Measurements from ENCODE around the gene CARD8.
"Not testable (repeated sequence)": the region's sequence is repeated elsewhere in the genome, so short reads cannot be mapped to it uniquely, and the experiment has no call there.

Gene CARD8

GRCh38 chr19:48258350-48258749 lies 2.6 kb upstream of the CARD8 start:
- no peak for DNase-seq

GRCh38 chr19:48254529-48254970 lies 1.2 kb downstream of the CARD8 start:
- DNase-seq = no peak

DNA sequence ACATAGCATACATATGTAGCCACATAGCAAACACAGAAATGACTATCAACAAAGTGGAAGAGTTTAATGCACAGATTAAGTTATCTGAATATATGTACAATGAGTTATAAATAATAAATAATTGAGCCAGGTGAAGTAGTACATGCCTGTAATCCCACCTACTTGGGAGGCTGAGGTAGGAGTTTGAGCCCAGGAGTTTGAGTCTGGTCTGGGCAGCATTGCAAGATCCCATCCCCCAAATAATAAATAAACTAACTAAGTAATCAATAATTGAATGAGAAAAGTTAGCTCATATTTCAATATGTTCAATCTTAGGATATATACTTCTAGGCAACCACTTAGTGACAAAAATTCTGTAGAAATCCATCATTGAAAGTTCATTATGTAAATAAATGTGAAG lies 1.7 kb downstream of the CARD8 start:
- DNase-seq = no peak

DNA sequence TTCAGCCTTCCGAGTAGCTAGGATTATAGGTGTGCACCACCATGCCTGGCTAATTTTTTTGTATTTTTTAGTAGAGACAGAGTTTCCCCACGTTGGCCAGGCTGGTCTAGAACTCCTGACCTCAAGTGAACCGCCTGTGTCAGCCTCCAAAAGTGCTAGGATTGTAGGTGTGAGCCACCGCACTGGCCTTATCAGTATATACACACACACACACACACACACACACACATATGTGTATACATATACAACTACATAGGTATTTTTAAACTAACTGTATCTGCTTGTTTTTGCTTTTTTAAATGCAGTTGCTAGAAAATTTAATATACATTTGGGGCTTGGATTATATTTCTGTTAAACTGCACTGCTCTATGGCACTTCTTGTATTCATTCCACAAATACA lies 3.1 kb downstream of the CARD8 start:
- DNase-seq = no peak

DNA sequence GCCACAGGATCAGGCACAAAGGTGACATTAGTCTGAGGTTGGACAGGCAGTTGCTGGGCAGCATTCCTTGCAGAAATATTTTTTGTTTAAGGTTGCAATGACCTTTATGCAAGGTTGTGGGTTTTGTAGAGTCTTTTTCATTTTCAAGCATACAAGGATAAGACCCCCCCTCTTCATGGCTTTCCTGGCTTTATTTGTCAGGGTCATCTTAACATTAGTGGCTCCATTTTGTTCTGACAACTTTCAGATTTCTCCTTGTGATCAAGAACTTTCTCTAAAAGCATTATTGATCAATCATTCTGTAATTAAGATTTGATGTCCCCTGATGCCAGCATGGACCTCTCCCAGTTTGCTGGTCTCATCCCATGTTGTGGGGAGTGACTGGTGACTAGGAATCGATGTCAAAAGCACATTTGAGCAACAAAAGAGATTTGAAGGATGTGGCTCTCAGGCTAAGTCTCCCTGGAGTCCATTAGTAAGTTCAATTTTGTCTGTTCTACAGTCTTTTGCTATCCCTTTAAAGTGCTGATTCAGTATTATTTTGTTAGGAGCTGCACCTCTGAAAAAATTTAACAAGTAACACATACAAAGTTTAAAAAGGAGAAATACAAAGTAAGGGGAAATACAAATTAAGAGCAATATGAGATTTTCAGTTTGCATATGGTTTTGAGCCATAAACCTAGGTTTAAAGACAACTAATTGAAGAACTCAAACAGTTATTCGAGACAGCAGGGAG lies 5.3 kb downstream of the CARD8 start:
- no peak for DNase-seq

DNA sequence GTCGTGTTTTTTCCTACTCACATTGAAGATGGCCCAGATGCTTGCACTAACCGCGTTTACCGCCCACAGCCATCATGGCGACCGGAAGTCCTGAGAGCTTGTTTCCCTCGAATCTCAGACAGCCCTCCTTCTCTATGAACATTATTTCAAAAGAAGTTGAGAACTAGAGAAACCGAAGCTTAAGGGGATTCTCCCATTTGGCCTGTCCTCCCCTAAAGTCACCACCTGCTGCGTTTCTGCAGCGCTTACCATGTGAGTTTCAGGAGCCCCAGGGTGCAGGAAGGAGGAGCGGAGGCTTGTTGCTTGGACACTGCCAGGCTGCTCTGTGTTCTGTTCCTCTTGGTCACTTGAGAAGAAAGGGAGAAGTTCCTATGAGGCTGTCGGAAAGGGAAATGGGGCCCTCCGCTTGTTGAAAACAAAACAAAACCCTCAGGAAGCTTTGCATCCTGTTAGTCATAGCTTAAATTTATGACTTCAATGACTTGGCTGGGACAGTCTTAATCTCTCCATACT lies 6.2 kb downstream of the CARD8 start:
- peak; percentile 56 for DNase-seq

GRCh38 chr19:48248081-48248833 lies 7.5 kb downstream of the CARD8 start:
- DNase-seq = no peak

DNA sequence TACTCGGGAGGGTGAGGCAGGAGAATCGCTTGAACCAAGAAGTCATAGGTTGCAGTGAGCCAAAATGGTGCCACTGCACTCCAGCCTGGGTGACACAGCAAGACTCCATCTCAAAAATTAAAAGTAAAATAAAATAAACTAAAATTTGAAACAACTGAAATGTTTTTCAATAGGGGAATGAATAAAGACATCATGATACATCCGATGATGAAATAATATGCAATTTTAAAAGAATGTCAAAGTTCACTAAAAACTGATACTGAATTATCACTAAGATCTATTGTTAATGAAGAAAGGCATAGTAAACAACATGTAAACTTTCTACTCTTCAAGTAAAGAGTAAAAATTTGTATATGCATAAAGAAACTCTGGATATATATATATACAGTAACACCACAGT lies 8.5 kb downstream of the CARD8 start:
- no peak for DNase-seq

DNA sequence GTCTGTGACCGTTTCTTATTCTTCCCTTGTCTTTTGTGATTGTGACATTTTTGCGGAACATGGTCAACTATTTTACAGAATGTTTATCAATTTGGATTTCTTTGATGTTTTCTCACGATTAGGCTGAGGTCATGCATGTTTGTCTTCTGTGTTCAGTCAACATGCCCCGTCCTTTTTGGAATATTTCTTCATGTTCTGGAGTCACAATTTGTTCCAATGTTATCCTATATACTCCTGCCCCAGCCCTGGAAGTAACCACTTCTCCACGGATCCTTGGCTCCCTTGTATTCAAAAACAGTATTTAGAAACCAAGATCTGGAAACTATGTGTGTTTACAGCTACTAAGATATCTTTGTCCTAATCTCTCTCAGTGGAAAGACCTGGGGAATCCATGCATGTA lies 9.6 kb downstream of the CARD8 start:
- no peak for DNase-seq

- no peak for DNase-seq
Observed at GRCh38 chr19:48244281-48244680, 11.4 kb downstream of the CARD8 start.

- not testable (repeated sequence) for DNase-seq
Observed at GRCh38 chr19:48241771-48242170, 13.9 kb downstream of the CARD8 start.

DNA sequence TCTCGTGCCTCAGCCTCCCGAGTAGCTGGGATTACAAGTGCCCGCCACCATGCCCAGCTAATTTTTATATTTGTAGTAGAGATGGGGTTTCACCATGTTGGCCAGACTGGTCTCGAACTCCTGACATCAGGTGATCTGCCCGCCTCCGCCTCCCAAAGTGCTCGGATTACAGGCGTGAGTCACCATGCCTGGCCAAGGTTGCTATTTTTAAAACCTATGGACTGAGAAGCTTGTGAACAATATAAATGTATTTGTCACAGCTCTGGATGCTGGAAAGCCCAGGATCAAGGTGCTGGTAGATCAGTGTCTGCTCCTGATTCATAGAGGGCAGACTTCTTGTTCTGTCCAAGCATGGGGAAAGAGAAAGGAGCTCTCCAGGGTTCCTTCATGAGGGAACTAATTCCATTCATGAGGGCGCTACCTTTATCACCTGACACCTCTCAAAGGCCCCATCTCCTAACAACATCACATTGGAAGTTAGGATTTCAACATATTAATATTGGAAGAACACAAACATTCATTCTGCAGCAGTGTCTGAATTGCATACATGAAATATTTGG lies 16.1 kb downstream of the CARD8 start:
- DNase-seq = no peak

DNA sequence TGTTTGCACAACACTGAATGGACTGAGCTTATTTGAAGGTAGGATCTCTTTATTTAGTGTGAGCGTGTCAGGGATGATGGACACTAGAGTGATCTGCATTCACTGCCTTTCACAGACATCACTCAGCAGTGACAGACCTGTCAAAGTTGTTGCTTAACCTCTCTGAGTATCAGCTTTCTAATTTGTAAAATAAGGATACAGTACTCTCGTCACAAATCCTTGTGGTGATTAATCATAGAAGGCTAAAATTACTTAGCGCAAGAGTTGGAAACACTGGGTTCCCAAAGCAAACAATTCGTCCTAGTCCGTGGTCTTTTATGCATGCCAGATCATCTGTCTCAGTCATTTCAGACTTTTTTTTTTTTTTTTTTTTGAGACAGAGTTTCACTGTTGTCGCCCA lies 16.6 kb downstream of the CARD8 start:
- DNase-seq = no peak

- DNase-seq = no peak
Observed at GRCh38 chr19:48237057-48237456, 18.7 kb downstream of the CARD8 start.

DNA sequence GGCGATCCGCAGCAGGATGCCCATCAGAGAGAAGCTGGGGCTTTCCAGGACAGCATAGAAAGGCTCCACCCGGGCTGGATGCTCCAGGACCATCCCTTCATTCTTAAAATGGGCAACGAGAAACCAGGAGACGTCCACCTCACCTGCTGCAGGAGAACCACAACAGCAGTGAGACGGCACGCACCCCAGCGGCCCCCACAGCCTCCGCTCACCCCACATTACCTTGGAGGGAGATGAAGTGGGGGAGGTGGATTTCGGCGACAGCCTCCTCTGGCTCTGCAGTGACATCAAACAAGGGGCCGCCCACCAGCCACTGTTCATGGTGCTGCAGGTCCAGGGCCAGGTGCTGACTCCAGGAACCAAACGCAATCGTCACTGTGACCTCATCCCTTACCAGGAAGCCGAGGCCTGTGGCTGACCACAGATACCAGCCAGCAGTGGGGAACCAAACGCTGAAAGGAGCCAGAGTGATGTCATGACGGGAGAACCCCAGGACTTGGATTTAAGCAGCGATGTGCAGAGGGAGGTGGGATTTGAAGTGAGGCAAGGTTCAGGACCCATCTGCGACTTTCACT lies 25.1 kb downstream of the CARD8 start:
- no peak for DNase-seq

- DNase-seq = no peak
Observed at GRCh38 chr19:48221628-48222027, 34.1 kb downstream of the CARD8 start.

- not testable (repeated sequence) for DNase-seq
Observed at GRCh38 chr19:48220784-48221183, 34.9 kb downstream of the CARD8 start.

- no peak for DNase-seq
Observed at GRCh38 chr19:48218997-48219396, 36.7 kb downstream of the CARD8 start.

DNA sequence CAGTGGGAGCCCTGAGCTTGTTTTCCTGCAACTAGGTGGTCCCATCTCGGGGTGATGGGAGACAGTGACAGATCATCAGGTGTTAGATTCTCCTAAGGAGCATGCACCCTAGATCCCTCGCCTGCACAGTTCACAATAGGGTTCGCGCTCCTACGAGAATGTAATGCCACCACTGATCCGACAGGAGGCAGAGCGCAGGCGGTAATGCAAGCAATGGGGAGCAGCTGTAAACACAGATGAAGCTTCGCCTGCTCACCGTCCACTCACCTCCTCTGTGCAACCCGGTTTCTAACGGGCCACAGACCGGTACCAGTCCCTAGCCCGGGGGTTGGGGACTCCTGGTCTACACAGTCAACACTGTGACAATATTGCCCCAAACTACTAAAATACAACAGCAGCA lies 38.8 kb downstream of the CARD8 start:
- DNase-seq = no peak

DNA sequence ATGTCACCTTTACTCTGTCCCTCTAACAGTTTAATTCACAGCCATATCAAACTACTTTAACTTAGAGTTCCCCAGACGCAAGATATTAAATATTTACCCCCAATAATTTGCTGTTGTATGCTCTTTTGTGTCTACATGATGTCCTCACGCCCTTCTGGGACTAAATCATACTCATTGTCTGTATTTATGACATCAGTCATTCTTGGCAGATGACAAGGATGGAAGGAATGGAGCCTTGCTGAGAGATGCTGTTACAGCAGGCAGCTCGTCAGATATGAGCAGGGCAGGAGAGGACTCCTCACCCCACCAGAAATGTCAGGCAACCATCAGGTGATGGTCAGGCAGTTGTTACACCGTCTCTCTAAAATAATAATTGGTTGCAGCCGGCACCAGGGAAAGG lies 41.8 kb downstream of the CARD8 start:
- DNase-seq = no peak

GRCh38 chr19:48210005-48210404 lies 45.7 kb downstream of the CARD8 start:
- no peak for DNase-seq

DNA sequence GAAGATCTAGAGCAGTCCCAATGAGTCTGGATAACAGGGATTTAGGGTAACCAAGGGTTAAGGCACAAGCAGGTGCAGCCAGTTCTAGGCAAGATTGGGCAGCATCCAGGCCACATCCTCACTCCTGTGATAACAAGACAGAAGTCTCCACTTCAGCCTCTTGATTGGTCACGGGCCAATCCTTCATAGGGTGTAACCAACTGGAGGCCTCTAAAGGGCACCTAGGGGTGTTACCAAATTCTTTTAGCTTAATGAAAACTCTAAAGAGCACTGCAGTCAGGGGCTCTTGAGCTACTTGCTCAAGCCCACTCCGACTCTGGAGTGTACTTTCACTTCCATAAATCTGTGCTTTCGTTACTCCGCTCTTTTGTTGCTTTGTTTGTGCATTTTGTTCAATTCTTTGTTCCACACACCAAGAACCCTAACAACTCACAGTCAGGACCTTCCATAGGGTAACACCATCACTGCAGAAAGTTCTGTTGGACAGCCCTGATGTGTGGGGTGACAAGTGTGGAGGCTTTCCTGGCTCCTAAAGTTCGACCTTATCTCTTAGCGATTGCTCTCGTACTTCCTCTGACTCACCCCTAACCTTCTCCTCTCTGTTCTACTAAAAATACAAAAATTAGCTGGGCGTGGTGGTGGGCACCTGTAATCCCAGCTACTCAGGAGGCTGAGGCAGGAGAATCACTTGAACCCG lies 49.2 kb downstream of the CARD8 start:
- DNase-seq = no peak

All from activated CD4-positive, alpha-beta T cell treated with anti-CD3 and anti-CD28 coated beads for 1 hour (primary cell).